GM12875 (cell line): Measurements from ENCODE around the gene CPEB3.
"Not testable (repeated sequence)": the region's sequence is repeated elsewhere in the genome, so short reads cannot be mapped to it uniquely, and the experiment has no call there.

ENCODE experiments used
- H3K4me3 ChIP-seq: one replicate; pipeline ENCODE4 v1.5.1; 2011; ENCODE audit warnings: low read depth, low read length, control low read depth
- TF ChIP-seq, protein P1 (sequence below): IDR thresholded peaks from 2 replicates; pipeline ENCODE4 v1.5.1; 2011; ENCODE audit warnings: low read depth, mild to moderate bottlenecking, control low read depth, inconsistent platforms, low read length, moderate library complexity, borderline replicate concordance; ENCODE audit not compliant: insufficient read depth

CPEB3 gene

DNA sequence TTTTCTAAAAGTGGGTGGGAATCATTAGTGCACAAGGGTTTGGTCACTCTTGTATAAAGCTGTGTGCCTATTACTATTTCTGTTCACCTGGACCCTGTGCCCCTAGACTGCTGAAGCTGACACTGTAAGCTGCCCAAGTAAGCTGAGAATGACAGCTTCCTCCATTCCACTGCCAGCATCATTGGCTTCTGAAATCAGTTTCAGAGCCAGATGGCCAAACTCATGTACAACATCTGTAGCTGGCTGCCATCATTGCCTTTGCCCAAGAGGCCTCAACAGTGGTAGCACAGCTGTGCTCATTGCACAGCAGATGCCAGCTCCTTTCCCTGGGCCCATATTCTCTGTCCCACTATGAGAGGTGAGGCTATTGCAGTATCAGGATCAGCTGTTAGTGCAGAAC, 165.7 kb downstream of the CPEB3 start:
- no peak overlapping the region for H3K4me3 ChIP-seq
- TF ChIP-seq, protein P1, sequence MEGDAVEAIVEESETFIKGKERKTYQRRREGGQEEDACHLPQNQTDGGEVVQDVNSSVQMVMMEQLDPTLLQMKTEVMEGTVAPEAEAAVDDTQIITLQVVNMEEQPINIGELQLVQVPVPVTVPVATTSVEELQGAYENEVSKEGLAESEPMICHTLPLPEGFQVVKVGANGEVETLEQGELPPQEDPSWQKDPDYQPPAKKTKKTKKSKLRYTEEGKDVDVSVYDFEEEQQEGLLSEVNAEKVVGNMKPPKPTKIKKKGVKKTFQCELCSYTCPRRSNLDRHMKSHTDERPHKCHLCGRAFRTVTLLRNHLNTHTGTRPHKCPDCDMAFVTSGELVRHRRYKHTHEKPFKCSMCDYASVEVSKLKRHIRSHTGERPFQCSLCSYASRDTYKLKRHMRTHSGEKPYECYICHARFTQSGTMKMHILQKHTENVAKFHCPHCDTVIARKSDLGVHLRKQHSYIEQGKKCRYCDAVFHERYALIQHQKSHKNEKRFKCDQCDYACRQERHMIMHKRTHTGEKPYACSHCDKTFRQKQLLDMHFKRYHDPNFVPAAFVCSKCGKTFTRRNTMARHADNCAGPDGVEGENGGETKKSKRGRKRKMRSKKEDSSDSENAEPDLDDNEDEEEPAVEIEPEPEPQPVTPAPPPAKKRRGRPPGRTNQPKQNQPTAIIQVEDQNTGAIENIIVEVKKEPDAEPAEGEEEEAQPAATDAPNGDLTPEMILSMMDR, result no peak

DNA sequence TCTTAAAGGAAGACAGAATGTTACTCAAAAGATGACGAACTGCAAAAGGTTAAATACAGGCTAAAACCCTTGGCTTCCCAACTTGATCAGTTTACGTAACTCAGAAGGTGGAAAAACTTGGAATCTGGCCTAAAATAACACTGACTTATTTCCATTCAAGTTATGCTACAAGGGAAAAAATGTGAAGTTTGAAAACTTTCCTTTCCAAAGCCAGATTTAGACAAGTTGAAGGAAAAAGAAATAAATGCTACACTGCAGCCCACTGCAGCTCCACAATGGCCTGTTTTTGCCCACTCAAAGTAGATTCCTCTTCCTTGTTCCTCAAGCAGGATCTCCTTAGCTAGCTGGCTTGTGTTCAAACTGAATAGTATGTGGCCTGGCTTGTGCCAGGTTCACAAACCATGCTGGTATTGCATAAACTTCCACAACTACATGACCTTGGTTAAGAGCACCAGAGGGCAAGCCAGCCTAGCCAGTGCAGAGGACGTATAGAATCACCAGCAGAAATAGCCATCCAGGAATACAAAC, 166.2 kb downstream of the CPEB3 start:
- no peak overlapping the region for H3K4me3 ChIP-seq
- TF ChIP-seq, protein P1, result no peak

DNA sequence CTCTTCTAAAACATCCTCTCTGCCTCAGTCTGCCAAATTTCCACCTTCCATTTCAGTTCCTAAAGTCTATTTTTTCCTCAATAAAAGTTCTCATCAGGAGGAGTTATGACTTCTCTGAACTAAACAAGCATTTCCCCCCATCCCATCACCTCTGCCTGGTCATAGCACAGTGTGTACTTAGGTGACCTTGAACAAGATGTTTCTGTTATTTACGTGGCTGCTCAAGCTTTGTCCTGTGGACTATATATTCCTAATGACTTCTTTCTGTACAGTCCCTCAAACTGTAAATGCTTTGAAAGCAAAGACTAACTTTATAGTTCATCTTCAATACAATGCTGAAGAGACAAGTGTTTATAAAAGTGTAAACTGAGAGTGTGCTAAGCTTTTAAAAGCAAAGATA, 166.9 kb downstream of the CPEB3 start:
- no peak overlapping the region for H3K4me3 ChIP-seq
- TF ChIP-seq, protein P1, result no peak

DNA sequence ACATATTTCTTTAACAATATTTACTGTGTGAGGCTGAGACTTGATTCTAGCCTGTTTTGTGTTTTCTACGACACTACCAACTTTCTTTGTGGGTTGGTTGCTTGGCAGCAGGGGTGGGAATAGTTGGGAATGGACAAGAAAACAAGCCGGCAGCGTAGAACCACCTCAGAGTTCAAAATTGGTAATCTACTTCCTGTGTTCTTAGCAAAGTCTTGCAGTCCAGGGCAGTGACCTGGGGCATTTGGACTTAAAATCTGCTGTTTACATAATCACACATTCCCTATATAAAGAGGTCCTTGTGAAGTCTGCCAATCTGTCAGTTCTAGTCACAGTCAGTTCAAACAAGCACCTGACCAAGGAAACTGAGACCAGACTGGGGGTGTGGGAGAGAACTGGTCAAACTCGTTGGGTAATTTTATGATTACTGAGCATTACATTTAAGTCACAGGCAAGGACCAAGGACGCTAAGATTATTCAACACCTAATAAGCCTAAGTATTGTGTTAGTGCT, 167.9 kb downstream of the CPEB3 start:
- TF ChIP-seq, protein P1, result no peak

DNA sequence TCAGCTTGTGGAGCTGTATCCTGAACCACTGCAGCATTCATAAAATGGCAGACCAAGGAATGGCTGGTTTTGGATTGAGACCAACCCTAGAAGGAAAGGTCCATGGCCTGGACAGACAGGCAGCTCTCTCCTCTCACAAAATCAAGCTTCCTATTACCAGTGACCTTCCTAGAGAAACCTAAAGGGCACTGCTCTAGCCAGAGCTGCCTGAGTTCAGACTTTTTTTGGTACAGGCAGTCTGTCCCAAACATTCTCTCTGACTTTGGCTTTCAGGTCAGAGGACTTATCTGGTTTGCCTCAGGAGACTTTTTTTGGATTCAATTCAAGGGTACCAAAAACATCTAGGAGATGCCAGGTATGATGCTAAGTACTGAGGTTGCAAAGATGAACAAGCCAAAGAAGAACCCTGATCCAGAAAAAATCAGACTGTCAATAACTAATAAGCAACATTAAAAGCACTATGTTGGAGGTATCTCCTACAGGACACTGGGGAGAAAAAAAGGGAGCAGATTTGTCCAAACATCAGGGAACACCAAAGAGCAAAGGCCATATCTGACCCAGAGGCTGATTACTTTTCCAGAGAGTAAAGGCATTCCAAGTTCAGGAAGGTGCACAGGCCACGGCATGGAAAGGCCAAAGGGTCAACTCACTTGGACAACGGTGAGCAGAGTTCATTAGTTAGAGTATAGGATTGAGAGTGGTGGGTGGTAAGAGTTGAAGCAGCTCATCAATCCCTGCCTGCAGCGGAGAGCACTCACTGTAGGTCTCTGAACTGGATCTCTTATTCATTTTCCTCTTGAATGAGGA, 169.0 kb downstream of the CPEB3 start:
- H3K4me3 ChIP-seq, result no peak overlapping the region
- TF ChIP-seq, protein P1, result no peak

More for the DNA sequence above, 167.9 kb downstream of the CPEB3 start:
- H3K4me3 ChIP-seq, result no peak overlapping the region

DNA sequence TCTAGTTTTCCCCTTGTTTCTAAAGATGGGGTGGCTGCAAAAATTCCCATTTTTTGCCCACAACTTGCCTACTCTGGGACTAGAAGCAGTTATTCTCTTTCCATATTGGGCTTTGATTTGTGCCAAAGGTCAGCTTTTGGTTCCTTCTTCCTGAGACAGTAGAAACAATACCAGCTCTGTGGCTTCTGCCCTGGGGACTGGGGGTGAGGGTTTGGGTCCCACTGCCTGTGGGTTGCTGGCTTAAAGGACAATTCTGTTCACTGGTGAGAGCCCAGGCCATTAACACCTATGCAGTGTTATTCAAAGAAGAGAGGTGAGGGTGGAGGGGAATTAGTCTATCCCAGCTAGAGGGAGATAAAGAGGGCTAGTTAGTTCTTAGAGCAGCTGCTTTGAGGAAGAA, 171.5 kb downstream of the CPEB3 start:
- TF ChIP-seq, protein P1, result no peak
- no peak overlapping the region for H3K4me3 ChIP-seq

DNA sequence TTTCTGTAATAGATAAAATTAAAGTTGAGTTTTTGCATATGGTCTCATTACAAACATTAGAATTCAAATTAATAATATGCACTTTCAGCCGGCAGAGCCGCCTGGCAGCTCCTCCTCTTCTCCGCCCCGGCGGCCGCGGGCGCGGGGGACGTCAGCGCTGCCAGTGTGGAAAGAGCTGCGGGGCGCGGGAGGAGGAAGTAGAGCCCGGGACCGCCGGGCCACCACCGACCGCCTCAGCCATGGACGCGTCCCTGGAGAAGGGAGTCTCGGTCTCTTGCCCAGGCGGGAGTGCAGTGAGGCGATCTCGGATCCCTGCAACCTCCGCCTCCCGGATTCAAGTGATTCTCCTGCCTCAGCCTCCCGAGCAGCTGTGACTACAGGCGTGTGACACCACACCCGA, 176.0 kb downstream of the CPEB3 start:
- not testable (repeated sequence) for H3K4me3 ChIP-seq
